Lung microvascular endothelial cell (primary cell): Measurements from ENCODE around the gene PMAIP1. TPM values are rescaled to one million over a fixed set of nuclear protein-coding genes. Genes with fewer than 3 reads are reported as not detected.

Source experiments
- DNase-seq, 2 donors: peaks; one replicate each; pipeline versions ENCODE4 v3.0.0 to v3.0.0-alpha.2; 2010; ENCODE audit warnings: low read depth in 2 of 2
- total RNA-seq: library from RNA; depleted of rRNA; stranded (reverse); fragments of >200 nt; gene quantifications from 2 replicates; pipeline ENCODE4 v1.2.1, GENCODE V29; 2014

Gene PMAIP1
- total RNA-seq, 1 donor from 2014 or later: 13.7 TPM

DNA sequence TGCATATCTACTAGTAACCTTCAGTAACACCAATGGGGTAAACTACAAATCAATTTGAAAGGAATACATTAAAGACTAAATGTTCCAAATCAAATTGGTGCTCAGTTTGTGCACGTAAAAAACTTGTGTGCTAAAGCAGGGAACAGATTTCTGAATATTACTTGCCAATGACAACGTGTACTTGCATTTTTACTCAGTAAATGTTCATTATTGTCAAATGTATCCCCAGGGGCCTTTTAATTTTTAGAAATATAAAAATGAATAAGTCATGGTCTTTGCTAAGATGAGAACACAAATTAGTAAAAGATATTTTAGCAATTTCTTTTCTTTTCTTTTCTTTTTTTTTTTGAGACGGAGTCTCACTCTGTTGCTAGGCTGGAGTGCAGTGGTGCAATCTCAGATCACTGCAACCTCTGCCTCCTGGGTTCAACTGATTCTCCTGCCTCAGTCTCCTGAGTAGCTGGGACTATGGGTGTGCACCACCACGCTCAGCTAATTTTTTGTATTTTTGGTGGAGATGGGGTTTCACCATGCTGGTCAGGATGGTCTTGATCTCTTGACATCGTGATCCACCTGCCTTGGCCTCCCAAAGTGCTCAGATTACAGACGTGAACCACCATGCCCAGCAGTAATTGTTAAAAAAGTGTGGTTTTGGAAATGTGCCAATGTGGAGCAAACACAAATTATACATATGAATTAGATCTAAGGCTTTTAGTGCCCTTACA is 52.6 kb downstream of the PMAIP1 start:
- no peak for DNase-seq

Other genes with a start within 250 kb of the PMAIP1 start
- under 0.01 and 0.22 TPM in 2 replicates for gene CCBE1, start 202.6 kb upstream of the PMAIP1 start, total RNA-seq